GM23338 (cell line): ENCODE data around the gene PSMB8. TPM values are rescaled to one million over a fixed set of nuclear protein-coding genes. Genes with fewer than 3 reads are reported as not detected.

Experiments
- ATAC-seq: fragments of 200-7000 bp; cut with Tn5 transposase; 3 replicates; pipeline ENCODE4 v1.9.1; 2020
- DNase-seq: peaks from one replicate; pipeline ENCODE4 v3.0.0-alpha.2; 2015; ENCODE audit warnings: low spot score
- H2AFZ ChIP-seq: fragments of 200-600 bp; sonication (generic); 2 replicates; pipeline ENCODE4 v1.8.0; 2016; ENCODE audit warnings: antibody characterized with exemption, mild to moderate bottlenecking, moderate library complexity
- H3F3A ChIP-seq: fragments of 200-600 bp; sonication (generic); replicated peaks from 2 replicates; pipeline ENCODE4 v1.8.0; 2017; ENCODE audit warnings: antibody characterized with exemption, mixed run types, low read depth
- H3K27ac ChIP-seq: fragments of 200-600 bp; sonication (generic); 2 replicates; pipeline ENCODE4 v1.6.1; 2016; ENCODE audit warnings: low read depth
- H3K27me3 ChIP-seq: fragments of 200-600 bp; sonication (generic); 2 replicates; pipeline ENCODE4 v1.8.0; 2016; ENCODE audit warnings: mild to moderate bottlenecking, mixed run types, moderate library complexity; ENCODE audit not compliant: insufficient read depth
- H3K36me3 ChIP-seq: fragments of 200-600 bp; sonication (generic); 2 replicates; pipeline ENCODE4 v1.8.0; 2016; ENCODE audit warnings: mild to moderate bottlenecking; ENCODE audit not compliant: insufficient read depth
- H3K4me1 ChIP-seq: fragments of 200-600 bp; sonication (generic); 2 replicates; pipeline ENCODE4 v1.8.0; 2016; ENCODE audit warnings: mild to moderate bottlenecking, moderate library complexity; ENCODE audit not compliant: insufficient read depth
- H3K4me2 ChIP-seq: fragments of 200-600 bp; sonication (generic); 2 replicates; pipeline ENCODE4 v1.7.1; 2017; ENCODE audit warnings: mixed run types
- H3K4me3 ChIP-seq: fragments of 200-600 bp; sonication (generic); 2 replicates; pipeline ENCODE4 v1.6.1; 2016; ENCODE audit warnings: mixed run types
- H3K79me2 ChIP-seq: fragments of 200-600 bp; sonication (generic); replicated peaks from 2 replicates; pipeline ENCODE4 v1.8.0; 2017; ENCODE audit warnings: mild to moderate bottlenecking; ENCODE audit not compliant: insufficient read depth
- H3K9me2 ChIP-seq: fragments of 200-600 bp; sonication (generic); 2 replicates; pipeline ENCODE4 v1.8.0; 2017; ENCODE audit not compliant: insufficient read depth
- H4K20me1 ChIP-seq: fragments of 200-600 bp; sonication (generic); replicated peaks from 2 replicates; pipeline ENCODE4 v1.8.0; 2017; ENCODE audit warnings: mild to moderate bottlenecking; ENCODE audit not compliant: insufficient read depth
- H3K27ac Mint-ChIP-seq: 2 replicates; pipeline ENCODE4 v1.8.0; 2020; ENCODE audit warnings: inconsistent platforms, mild to moderate bottlenecking, moderate library complexity, mixed read lengths
- H3K27me3 Mint-ChIP-seq: 3 replicates; pipeline ENCODE4 v1.8.0; 2022; ENCODE audit warnings: low read depth, mild to moderate bottlenecking, moderate library complexity, mixed read lengths, inconsistent platforms; ENCODE audit not compliant: insufficient read depth, poor library complexity
- H3K36me3 Mint-ChIP-seq: 3 replicates; pipeline ENCODE4 v1.8.0; 2021; ENCODE audit warnings: low read depth, mild to moderate bottlenecking, inconsistent platforms, moderate library complexity, mixed read lengths
- H3K4me1 Mint-ChIP-seq: 3 replicates; pipeline ENCODE4 v1.8.0; 2020; ENCODE audit warnings: mild to moderate bottlenecking, inconsistent platforms, mixed read lengths
- H3K4me3 Mint-ChIP-seq: 3 replicates; pipeline ENCODE4 v1.8.0; 2021; ENCODE audit warnings: moderate library complexity, mild to moderate bottlenecking, inconsistent platforms, mixed read lengths
- H3K9me3 Mint-ChIP-seq: 3 replicates; pipeline ENCODE4 v1.8.0; 2020; ENCODE audit warnings: moderate library complexity, mild to moderate bottlenecking, inconsistent platforms, mixed read lengths
- CREB1 ChIP-seq: fragments of 250-450 bp; sonication (Bioruptor Pico); IDR thresholded peaks from 2 replicates; pipeline ENCODE4 v1.5.0; 2020; ENCODE audit warnings: low read depth, mild to moderate bottlenecking, moderate library complexity
- CTCF ChIP-seq, 2 experiments: fragments of 200-600 bp in 1 of 2; sonication (generic) in 1 of 2; conservative IDR thresholded peaks; 2 replicates each; pipeline versions ENCODE4 v1.5.1 to v1.6.1; 2016 to 2017; ENCODE audit warnings: antibody characterized with exemption in 2 of 2, low read depth in 2 of 2, mild to moderate bottlenecking in 2 of 2, moderate library complexity in 1 of 2
- ETS1 ChIP-seq: IDR thresholded peaks from 2 replicates; pipeline ENCODE4 v1.6.1; 2016; ENCODE audit warnings: antibody characterized with exemption
- EZH2 ChIP-seq: fragments of 200-600 bp; sonication (generic); IDR thresholded peaks from one replicate; pipeline ENCODE4 v1.8.0; 2017; ENCODE audit warnings: antibody characterized with exemption, mild to moderate bottlenecking, low read depth; ENCODE audit not compliant: unreplicated experiment
- JUNB ChIP-seq: IDR thresholded peaks from one replicate; pipeline ENCODE4 v1.6.1; 2016; ENCODE audit warnings: antibody characterized with exemption; ENCODE audit not compliant: unreplicated experiment
- NANOG ChIP-seq: IDR thresholded peaks from 2 replicates; pipeline ENCODE4 v1.6.1; 2016; ENCODE audit warnings: antibody characterized with exemption, borderline replicate concordance
- POLR2AphosphoS5 ChIP-seq: IDR thresholded peaks from 2 replicates; pipeline ENCODE4 v1.6.1; 2016; ENCODE audit warnings: antibody characterized with exemption, low read depth
- REST ChIP-seq: IDR thresholded peaks from one replicate; pipeline ENCODE4 v1.6.1; 2018; ENCODE audit warnings: antibody characterized with exemption; ENCODE audit not compliant: unreplicated experiment
- STAT1 ChIP-seq: IDR thresholded peaks from one replicate; pipeline ENCODE4 v1.6.1; 2016; ENCODE audit warnings: antibody characterized with exemption; ENCODE audit not compliant: unreplicated experiment
- ZNF114 ChIP-seq: fragments of 250-450 bp; sonication (Bioruptor Pico); IDR thresholded peaks from 2 replicates; pipeline ENCODE4 v1.5.0; 2020; ENCODE audit warnings: mild to moderate bottlenecking, moderate library complexity
- polyA plus RNA-seq: library from polyadenylated mRNA; unstranded; fragments of >200 nt; fragmentation: Nextera tagmentation; extraction: Ambion mirVana; gene quantifications from 2 replicates; pipeline ENCODE4 v1.2.1, GENCODE V29; 2016
- total RNA-seq: library from RNA; depleted of rRNA; stranded (reverse); fragments of >200 nt; shearing (Covaris generic); gene quantifications from 2 replicates; pipeline ENCODE4 v1.2.3, GENCODE V29; 2014

PSMB8 gene
- total and polyA plus RNA-seq, 2 experiments from 2014 or later, result 16.5 to 27.6 TPM

- Histone ChIP-seq H4K20me1 (no peaks in the 10 kb centered on the region), H3K4me3 (no peak overlapping the region), H3K4me2 (no peak overlapping the region), H3F3A (no peaks in the 10 kb centered on the region), H2AFZ (no peak overlapping the region), H3K27me3 (no peaks in the 10 kb centered on the region), H3K79me2 (no peaks in the 10 kb centered on the region), H3K4me1 (no peaks in the 10 kb centered on the region), H3K9me2 (peaks cover 5% of the 10 kb centered on the region), H3K36me3 (no peaks in the 10 kb centered on the region), H3K27ac (no peak overlapping the region)
- TF ChIP-seq CREB1 (CRISPR knock-in tag), result no peak
- no peak for TF ChIP-seq POLR2AphosphoS5
- no peak for TF ChIP-seq NANOG
- TF ChIP-seq JUNB, result no peak
- TF ChIP-seq EZH2, result no peak
- no peak for TF ChIP-seq REST
- TF ChIP-seq ZNF114 (CRISPR knock-in tag), result no peak
- TF ChIP-seq CTCF (conservative IDR thresholded peaks at IDR 0.05; ENCODE audit: low read depth in 2 of 2), result no peak
- no peak for TF ChIP-seq ETS1
- ATAC-seq, result no peak
- peaks cover 2% of the 10 kb centered on the region for H3K27me3 Mint-ChIP-seq
- H3K4me3 Mint-ChIP-seq, result no peak overlapping the region
- DNase-seq, result no peak
- H3K27ac Mint-ChIP-seq, result no peak overlapping the region
- no peaks in the 10 kb centered on the region for H3K9me3 Mint-ChIP-seq
- no peaks in the 10 kb centered on the region for H3K36me3 Mint-ChIP-seq
- H3K4me1 Mint-ChIP-seq, result no peaks in the 10 kb centered on the region
Observed at GRCh38 chr6:32815115-32815514, 28.7 kb downstream of the PSMB8 start.

- no peak overlapping the region for H2AFZ ChIP-seq
- no peak overlapping the region for H3K4me3 Mint-ChIP-seq
- TF ChIP-seq ETS1, result no peak
- TF ChIP-seq JUNB, result no peak
- no peak for TF ChIP-seq CTCF (conservative IDR thresholded peaks at IDR 0.05; ENCODE audit: low read depth in 2 of 2)
- TF ChIP-seq STAT1, result no peak
- no peak for TF ChIP-seq EZH2
Observed at GRCh38 chr6:32814145-32814544, 29.7 kb downstream of the PSMB8 start.

More at GRCh38 chr6:32814145-32814544, 29.7 kb downstream of the PSMB8 start:
- no peaks in the 10 kb centered on the region for H3K36me3 Mint-ChIP-seq
- Histone ChIP-seq H3K4me3 (no peak overlapping the region), H3K79me2 (no peaks in the 10 kb centered on the region), H3K4me1 (no peaks in the 10 kb centered on the region), H4K20me1 (no peaks in the 10 kb centered on the region), H3K4me2 (no peak overlapping the region), H3F3A (no peaks in the 10 kb centered on the region), H3K36me3 (no peaks in the 10 kb centered on the region), H3K27ac (no peak overlapping the region), H3K27me3 (no peaks in the 10 kb centered on the region), H3K9me2 (no peaks in the 10 kb centered on the region)
- no peaks in the 10 kb centered on the region for H3K9me3 Mint-ChIP-seq
- peaks cover 2% of the 10 kb centered on the region for H3K27me3 Mint-ChIP-seq
- no peak overlapping the region for H3K27ac Mint-ChIP-seq
- H3K4me1 Mint-ChIP-seq, result no peaks in the 10 kb centered on the region
- ATAC-seq, result no peak
- DNase-seq, result no peak
